ENCODE data around the gene C1orf21.

- TF ChIP-seq CTCF (IDR thresholded peaks at IDR 0.05), result no peak
- no peak for TF ChIP-seq POLR2A (IDR thresholded peaks at IDR 0.05)
These were observed 2.1 kb downstream of the C1orf21 start for GRCh38 chr1:184388971-184389370.
